ENCODE results near the gene PIH1D2.

- TF ChIP-seq SP1 (IDR thresholded peaks at IDR 0.05; ENCODE audit: low read depth, low read length) (no peak), E2F6 (IDR thresholded peaks at IDR 0.05) (no peak), POLR2A (IDR thresholded peaks at IDR 0.05; ENCODE audit: control extremely low read depth in 1 of 2, low read depth in 2 of 2, low read length in 2 of 2) (no peak), CTCF (IDR thresholded peaks at IDR 0.05; ENCODE audit: control extremely low read depth in 1 of 3, insufficient read depth in 1 of 3, low read depth in 1 of 3, low read length in 3 of 3) (no peak), GABPA (IDR thresholded peaks at IDR 0.05; ENCODE audit: borderline replicate concordance, insufficient read depth, low read length) (no peak), RAD21 (IDR thresholded peaks at IDR 0.05 in 1 of 2, conservative IDR thresholded peaks at IDR 0.05 in 1 of 2; ENCODE audit: low read depth in 2 of 2, low read length in 2 of 2) (no peak), CBX5 (IDR thresholded peaks at IDR 0.05; ENCODE audit: low read depth, low read length) (no peak), KDM1A (IDR thresholded peaks at IDR 0.05; ENCODE audit: borderline replicate concordance, low read length) (no peak), ATF2 (IDR thresholded peaks at IDR 0.05; ENCODE audit: low read length) (no peak)
Measured at GRCh38 chr11:112082729-112083128, 8.9 kb upstream of the PIH1D2 start.

Data from H1 (cell line).